GM21367 (cell line): ENCODE results near the gene PDE3B.
"Not testable (repeated sequence)": the region's sequence is repeated elsewhere in the genome, so short reads cannot be mapped to it uniquely, and the experiment has no call there.

ENCODE experiments used
- ATAC-seq: cut with Tn5 transposase; IDR thresholded peaks from one replicate; pipeline ENCODE4 v1.9.1; 2021; ENCODE audit not compliant: unreplicated experiment

PDE3B gene

GRCh38 chr11:14643697-14644225, at the start of gene PDE3B:
PDE3B (plus strand) TSS chr11:14643804; CDS start chr11:14644076, 272 bp downstream.
- peak; percentile 74 for ATAC-seq

DNA sequence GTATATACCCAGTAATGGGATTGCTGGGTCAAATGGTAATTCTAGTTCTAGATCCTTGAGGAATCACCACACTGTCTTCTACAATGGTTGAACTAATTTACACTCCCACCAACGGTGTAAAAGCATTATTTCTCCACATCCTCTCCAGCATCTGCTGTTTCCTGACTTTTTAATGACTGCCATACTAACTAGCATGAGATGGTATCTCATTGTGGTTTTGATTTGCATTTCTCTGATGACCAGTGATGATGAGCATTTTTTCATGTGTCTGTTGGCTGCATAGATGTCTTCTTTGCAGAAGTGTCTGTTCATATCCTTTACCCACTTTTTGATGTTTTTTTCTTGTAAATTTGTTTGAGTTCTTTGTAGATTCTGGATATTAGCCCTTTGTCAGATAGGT, 48.3 kb upstream of the PDE3B start:
- ATAC-seq = not testable (repeated sequence)

DNA sequence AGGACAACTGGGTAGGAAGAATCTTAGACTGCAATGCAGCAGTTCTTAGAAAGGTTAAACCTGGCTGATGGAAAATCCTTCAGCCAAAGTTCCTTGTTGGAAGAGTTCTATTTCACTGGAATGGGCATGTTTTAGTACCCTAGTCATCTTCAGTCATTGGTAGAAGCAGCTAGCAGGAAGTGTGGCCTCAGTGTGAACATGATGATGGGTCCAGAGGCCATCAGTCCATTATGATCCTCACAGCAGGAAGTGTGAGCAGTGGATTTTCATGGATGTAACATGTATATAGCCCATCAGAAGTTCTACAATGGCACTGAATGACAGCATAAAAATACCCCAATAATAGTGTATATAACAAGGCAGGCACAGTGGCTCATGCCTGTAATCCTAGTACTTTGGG, 35.9 kb upstream of the PDE3B start:
- ATAC-seq = no peak

DNA sequence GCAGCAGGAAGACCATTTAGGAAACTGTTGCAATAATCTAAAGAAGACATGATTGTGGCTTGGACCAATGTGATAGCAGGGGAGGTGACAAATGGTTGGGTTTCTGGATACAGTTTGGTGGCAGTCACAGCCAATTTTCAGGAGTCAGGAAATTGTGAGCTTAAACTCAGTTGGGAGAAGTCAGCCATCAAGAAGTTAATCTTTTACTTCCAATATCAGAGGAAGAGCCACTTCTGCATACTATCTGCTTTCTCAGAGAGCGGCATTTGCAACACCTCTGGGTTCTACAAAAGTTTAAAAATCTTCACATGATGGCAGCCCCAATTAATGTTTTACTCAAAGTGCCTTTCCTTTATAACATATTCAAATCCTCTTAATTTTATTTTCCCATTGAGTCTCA, 33.7 kb upstream of the PDE3B start:
- no peak for ATAC-seq

DNA sequence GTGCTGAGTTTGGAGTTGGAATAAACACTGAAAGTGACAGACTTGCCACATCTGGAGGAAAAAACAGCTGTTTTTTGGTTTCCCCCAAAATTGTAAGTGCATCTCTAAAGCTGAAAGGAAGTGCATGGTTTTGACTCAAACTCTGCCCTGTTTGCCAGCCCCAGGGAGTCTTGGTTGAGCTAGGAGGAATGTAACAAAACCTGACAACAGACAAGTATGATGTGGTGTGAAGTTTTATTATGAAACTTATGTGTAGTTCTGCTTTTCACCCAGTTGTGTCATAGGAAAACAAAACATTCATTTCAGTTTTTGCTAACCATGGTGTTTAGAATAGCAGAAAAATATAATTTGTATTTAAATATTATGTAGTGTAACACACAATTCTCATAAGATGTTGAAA, 31.7 kb upstream of the PDE3B start:
- no peak for ATAC-seq

DNA sequence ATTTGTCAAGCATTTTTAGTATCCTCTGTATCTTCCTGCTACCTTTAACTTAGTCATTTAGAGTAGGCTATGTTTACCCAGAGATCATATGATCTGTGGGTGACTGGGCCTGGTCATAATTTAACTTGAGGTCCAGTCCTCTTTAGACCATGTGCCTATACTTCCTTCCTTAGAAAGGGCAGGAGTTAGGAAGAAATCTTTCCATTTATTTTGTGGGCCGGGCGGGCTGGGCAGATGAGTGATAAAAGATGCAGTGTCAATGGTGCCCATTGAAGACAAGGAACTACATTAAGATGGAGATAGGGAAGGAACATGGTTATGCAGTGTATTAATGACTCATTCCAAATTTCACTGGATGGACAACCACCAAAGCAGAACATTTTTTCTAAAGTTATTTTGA, 30.9 kb upstream of the PDE3B start:
- no peak for ATAC-seq

GRCh38 chr11:14614091-14614622, 29.4 kb upstream of the PDE3B start:
- ATAC-seq = no peak

DNA sequence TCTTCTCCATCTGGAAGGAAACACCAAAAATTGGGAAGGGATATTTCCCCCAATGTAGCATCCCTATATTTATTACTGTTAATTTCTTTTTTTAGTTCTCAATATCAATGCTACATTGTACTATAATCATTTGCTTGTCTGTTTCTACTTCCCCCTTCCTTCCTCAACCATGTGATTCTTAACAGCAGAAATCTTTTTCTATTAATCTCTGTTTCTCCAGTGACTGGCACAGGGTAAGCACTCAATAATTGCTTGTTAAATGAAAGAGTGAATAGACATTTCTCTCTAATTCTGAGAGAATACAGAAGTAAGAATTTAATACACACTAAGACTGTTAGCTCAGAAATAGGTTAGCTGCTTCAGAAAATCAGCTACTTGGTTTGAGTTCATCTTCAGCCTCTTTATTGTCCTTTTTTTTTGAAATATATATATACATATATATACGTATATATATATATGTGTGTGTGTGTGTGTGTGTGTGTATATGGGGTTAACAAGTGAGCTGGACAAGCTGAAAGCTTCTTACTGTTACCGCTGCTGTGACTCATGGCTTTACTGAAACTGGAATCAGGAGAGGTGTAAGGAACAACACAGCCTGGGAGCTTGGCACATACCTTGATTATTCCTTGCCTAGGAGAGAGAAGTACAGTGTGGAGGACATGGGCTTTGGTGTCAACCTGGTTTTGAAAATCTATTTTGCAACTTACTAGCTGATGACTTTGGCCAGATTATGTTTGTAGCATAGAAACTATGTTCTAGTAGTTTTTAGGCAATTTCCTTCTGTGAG, 26.2 kb upstream of the PDE3B start:
- ATAC-seq = no peak

- no peak for ATAC-seq
Observed at GRCh38 chr11:14618060-14618459, 25.5 kb upstream of the PDE3B start.

- no peak for ATAC-seq
Observed at GRCh38 chr11:14619603-14620531, 23.7 kb upstream of the PDE3B start.

- ATAC-seq = no peak
Observed at GRCh38 chr11:14622223-14622954, 21.2 kb upstream of the PDE3B start.

- ATAC-seq = no peak
Observed at GRCh38 chr11:14623036-14623435, 20.6 kb upstream of the PDE3B start.

GRCh38 chr11:14625586-14626205, 17.9 kb upstream of the PDE3B start:
- ATAC-seq = no peak

DNA sequence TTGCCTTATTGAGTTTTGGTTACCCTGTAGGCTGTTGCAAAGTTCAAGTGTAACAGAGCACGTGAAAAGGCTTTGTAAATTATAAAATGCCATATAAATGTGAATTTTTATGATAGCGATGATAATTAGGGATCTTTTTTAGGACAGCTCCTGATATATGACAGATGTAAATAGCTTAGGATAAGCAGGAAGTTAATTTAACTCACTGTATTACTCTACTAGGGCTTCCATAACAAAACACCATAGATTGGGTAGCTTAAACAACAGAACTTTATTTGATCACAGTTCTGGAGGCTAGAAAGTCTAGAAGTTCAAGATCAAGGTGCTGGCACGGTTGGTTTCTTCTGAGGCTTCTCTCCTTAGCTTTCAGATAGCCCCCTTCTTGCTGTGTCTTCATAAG, 17.0 kb upstream of the PDE3B start:
- no peak for ATAC-seq

- ATAC-seq = not testable (repeated sequence)
Observed at GRCh38 chr11:14633506-14634224, 9.9 kb upstream of the PDE3B start.

- ATAC-seq = no peak
Observed at GRCh38 chr11:14634813-14635212, 8.8 kb upstream of the PDE3B start.

- ATAC-seq = no peak
Observed at GRCh38 chr11:14635546-14635945, 8.1 kb upstream of the PDE3B start.

DNA sequence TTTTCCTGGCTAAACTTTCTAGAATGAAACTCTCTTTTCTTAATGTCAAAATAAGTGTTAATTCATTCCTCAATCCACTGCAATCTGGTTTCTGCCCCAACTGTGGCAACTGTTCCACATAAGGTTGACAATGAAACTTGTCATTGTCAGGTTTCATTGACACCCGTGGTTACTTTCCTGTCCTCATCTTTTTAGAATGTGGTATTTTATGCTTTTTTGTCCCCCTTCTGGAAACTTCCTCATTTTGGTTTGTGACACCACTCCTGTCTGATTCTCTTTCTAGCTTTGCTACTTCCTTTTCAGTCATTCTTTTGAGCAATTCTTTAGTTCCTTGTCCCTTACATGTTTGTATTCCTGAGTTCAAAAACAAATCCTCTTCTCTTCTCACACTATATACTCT, 7.5 kb upstream of the PDE3B start:
- ATAC-seq = no peak

DNA sequence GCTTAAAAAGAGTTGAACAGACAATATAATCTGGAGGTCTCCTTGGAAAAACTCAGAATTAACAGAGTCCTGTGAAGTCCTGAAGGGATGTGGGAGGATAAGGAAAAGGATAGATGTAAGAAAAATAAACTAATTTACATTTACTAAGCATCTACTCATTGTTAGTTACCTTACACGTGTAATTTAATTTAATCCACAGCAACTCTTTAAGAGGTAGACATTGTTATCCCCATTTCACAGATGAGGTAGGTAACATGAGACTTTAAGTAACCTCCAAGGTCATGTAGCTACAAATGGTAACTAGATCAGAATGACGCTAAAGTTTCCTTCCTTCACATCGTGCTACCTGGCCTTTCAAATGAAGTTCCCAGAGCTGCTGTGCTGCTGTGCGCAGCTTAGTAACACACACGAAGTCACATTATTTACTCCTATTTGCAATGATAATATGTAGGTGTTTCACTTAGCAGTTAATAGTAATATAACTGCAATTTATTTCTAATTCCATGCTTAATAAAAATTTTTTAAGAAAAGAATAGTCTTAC, 5.7 kb upstream of the PDE3B start:
- ATAC-seq = no peak
